A549 (cell line): ENCODE measurements around the gene LRRC28.

Source experiments
- CHD2 ChIP-seq: fragments of 150-350 bp; IDR thresholded peaks from 2 replicates; pipeline ENCODE4 v1.6.1; 2014; ENCODE audit warnings: low read length; ENCODE audit not compliant: partially characterized antibody
- JUN ChIP-seq, 2 experiments: fragments of >200 bp; sonication (Bioruptor Twin); formaldehyde crosslinking; IDR thresholded peaks; 2 replicates in 1 of 2; 3 replicates in 1 of 2; pipeline ENCODE4 v1.6.1; 2016 to 2017
- POLR2A ChIP-seq: IDR thresholded peaks from 2 replicates; pipeline ENCODE4 v1.6.1; 2012; ENCODE audit warnings: mild to moderate bottlenecking, low read length
- RARB ChIP-seq: fragments of 250-450 bp; sonication (Bioruptor Pico); IDR thresholded peaks from 2 replicates; pipeline ENCODE4 v1.8.0; 2021; ENCODE audit warnings: mild to moderate bottlenecking, moderate library complexity
- ZFP36 ChIP-seq: fragments of 450-650 bp; IDR thresholded peaks from 2 replicates; pipeline ENCODE4 v1.6.1; 2014; ENCODE audit warnings: borderline replicate concordance; ENCODE audit not compliant: partially characterized antibody
- TF ChIP-seq, protein P1 (sequence below): fragments of >200 bp; sonication (Bioruptor Twin); formaldehyde crosslinking; IDR thresholded peaks from 3 replicates; pipeline ENCODE4 v1.5.1; 2016
- TF ChIP-seq, protein P2 (sequence below): IDR thresholded peaks from 2 replicates; pipeline ENCODE4 v1.6.1; 2012
- TF ChIP-seq, protein P3 (sequence below): fragments of 200-600 bp; sonication (generic); IDR thresholded peaks from 2 replicates; pipeline ENCODE4 v1.6.1; 2016; ENCODE audit warnings: antibody characterized with exemption, mild to moderate bottlenecking, moderate library complexity

DNA sequence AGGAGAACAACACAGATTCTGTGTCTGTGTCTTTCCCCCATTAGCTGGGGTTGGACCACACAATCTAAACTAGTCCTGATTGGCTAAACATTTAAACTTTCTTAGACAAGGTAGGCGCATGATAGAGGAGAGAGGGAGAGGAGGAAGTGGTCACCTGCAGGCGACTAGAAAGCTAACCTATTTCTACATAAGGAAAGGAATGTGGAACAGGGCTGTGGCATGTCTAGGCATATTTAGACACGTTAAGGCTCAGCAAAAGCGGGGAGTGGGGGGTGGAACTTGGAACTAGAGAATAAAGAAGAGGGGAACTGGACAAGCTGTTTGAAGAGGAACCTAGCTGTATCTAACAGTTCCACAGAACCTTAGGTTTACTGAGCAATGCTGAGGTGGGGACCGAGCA is 12.8 kb downstream of the LRRC28 start:
- TF ChIP-seq, protein P1, sequence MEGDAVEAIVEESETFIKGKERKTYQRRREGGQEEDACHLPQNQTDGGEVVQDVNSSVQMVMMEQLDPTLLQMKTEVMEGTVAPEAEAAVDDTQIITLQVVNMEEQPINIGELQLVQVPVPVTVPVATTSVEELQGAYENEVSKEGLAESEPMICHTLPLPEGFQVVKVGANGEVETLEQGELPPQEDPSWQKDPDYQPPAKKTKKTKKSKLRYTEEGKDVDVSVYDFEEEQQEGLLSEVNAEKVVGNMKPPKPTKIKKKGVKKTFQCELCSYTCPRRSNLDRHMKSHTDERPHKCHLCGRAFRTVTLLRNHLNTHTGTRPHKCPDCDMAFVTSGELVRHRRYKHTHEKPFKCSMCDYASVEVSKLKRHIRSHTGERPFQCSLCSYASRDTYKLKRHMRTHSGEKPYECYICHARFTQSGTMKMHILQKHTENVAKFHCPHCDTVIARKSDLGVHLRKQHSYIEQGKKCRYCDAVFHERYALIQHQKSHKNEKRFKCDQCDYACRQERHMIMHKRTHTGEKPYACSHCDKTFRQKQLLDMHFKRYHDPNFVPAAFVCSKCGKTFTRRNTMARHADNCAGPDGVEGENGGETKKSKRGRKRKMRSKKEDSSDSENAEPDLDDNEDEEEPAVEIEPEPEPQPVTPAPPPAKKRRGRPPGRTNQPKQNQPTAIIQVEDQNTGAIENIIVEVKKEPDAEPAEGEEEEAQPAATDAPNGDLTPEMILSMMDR = no peak
- TF ChIP-seq JUN (IDR thresholded peaks at IDR 0.05) (no peak), POLR2A (no peak), RARB (CRISPR knock-in tag) (no peak), CHD2 (no peak), ZFP36 (no peak)
- TF ChIP-seq, protein P2, sequence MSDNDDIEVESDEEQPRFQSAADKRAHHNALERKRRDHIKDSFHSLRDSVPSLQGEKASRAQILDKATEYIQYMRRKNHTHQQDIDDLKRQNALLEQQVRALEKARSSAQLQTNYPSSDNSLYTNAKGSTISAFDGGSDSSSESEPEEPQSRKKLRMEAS = no peak
- TF ChIP-seq, protein P3, sequence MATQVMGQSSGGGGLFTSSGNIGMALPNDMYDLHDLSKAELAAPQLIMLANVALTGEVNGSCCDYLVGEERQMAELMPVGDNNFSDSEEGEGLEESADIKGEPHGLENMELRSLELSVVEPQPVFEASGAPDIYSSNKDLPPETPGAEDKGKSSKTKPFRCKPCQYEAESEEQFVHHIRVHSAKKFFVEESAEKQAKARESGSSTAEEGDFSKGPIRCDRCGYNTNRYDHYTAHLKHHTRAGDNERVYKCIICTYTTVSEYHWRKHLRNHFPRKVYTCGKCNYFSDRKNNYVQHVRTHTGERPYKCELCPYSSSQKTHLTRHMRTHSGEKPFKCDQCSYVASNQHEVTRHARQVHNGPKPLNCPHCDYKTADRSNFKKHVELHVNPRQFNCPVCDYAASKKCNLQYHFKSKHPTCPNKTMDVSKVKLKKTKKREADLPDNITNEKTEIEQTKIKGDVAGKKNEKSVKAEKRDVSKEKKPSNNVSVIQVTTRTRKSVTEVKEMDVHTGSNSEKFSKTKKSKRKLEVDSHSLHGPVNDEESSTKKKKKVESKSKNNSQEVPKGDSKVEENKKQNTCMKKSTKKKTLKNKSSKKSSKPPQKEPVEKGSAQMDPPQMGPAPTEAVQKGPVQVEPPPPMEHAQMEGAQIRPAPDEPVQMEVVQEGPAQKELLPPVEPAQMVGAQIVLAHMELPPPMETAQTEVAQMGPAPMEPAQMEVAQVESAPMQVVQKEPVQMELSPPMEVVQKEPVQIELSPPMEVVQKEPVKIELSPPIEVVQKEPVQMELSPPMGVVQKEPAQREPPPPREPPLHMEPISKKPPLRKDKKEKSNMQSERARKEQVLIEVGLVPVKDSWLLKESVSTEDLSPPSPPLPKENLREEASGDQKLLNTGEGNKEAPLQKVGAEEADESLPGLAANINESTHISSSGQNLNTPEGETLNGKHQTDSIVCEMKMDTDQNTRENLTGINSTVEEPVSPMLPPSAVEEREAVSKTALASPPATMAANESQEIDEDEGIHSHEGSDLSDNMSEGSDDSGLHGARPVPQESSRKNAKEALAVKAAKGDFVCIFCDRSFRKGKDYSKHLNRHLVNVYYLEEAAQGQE = no peak
